ENCODE measurements around the gene ST7. TPM values are rescaled to one million over a fixed set of nuclear protein-coding genes. Genes with fewer than 3 reads are reported as not detected.

The ST7 gene
- polyA plus RNA-seq, 1 donor (not counting 4 experiments of a cell fraction or from before 2014, with no cell fraction given), result 16.9 TPM

DNA sequence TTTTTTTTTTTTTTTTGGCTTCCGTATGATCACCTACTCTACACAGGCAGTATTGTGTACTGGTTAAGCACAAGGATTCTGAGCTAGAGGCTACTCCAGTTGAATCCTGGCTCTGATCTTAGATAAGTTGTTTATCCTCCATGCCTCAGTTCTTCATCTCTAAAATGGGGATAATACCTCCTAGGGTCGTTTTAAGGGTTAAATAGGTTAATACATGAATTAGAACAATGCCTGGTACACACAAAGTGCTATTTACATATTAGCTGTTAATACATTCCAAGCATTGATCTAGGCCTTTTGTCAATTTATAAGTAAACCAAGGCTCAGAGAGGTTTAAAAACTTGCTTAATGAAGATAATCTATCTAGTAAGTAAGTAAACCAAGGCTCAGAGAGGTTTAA, 59.0 kb downstream of the ST7 start:
- DNase-seq (ENCODE audit: low read depth, low spot score), result no peak
- Histone ChIP-seq H3K9ac (ENCODE audit: control insufficient read depth, extremely low read depth, insufficient read depth, low read length) (no peak overlapping the region), H2AFZ (ENCODE audit: control insufficient read depth, low read length) (no peak overlapping the region), H4K20me1 (ENCODE audit: control insufficient read depth, extremely low read depth, insufficient read depth, low read length) (no peaks in the 10 kb centered on the region), H3K79me2 (ENCODE audit: control insufficient read depth, insufficient read depth, low read length) (peaks cover 6% of the 10 kb centered on the region), H3K36me3 (ENCODE audit: control insufficient read depth in 2 of 2, extremely low read depth in 1 of 2, insufficient read depth in 2 of 2, low read length in 2 of 2) (no peaks in the 10 kb centered on the region), H3K4me2 (ENCODE audit: control insufficient read depth, extremely low read depth, insufficient read depth, low read depth, low read length) (no peak overlapping the region), H3K9me1 (ENCODE audit: control insufficient read depth, extremely low read depth, insufficient read depth, low read length) (no peaks in the 10 kb centered on the region), H3K27me3 (ENCODE audit: control insufficient read depth, extremely low read depth, insufficient read depth, low read length) (no peaks in the 10 kb centered on the region), H3K9me3 (ENCODE audit: control insufficient read depth, low read depth, low read length) (no peaks in the 10 kb centered on the region), H3K4me3 (ENCODE audit: control insufficient read depth in 2 of 3, extremely low read depth in 1 of 3, insufficient read depth in 2 of 3, low read depth in 1 of 3, low read length in 3 of 3) (no peak overlapping the region), H3K4me1 (ENCODE audit: control insufficient read depth, extremely low read depth, insufficient read depth, low read length) (peaks cover 24% of the 10 kb centered on the region), H3K27ac (ENCODE audit: control insufficient read depth, insufficient read depth, low read length) (no peak overlapping the region)
- no peak for FAIRE-seq
- dilution Hi-C loops (cut with MboI; ENCODE audit: extremely low pct_ligation_motif_present, low sequenced_read_pairs), result no loop called here
- TF ChIP-seq EZH2 (IDR thresholded peaks at IDR 0.05; ENCODE audit: low read length), result no peak
- no peak for TF ChIP-seq CTCF (optimal IDR thresholded peaks at IDR 0.05 in 1 of 3, IDR thresholded peaks at IDR 0.05 in 1 of 3, conservative IDR thresholded peaks at IDR 0.05 in 1 of 3; ENCODE audit: extremely low read depth in 1 of 3, insufficient read depth in 2 of 3, low read length in 3 of 3)

DNA sequence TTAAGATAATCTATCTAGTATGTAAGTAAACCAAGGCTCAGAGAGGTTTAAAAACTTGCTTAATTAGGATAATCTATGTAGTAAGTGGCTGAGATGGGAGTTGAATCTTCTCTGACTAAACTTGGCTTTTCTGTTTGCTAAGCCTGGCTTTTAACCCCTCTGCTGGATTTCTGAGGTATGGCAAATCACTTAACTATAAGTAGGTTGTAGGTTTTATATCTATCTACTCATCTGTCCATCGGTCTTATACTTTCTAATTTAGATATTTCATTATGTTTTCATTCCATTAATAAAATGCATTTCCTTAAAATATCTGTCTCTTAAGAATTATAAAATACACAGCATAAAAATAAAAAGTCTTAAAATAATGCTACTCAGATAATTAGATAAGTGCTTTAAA, 59.4 kb downstream of the ST7 start:
- H3K4me2 ChIP-seq (ENCODE audit: control insufficient read depth, extremely low read depth, insufficient read depth, low read depth, low read length), result no peak overlapping the region
- no peaks in the 10 kb centered on the region for H3K36me3 ChIP-seq (ENCODE audit: control insufficient read depth in 2 of 2, extremely low read depth in 1 of 2, insufficient read depth in 2 of 2, low read length in 2 of 2)
- dilution Hi-C loops (cut with MboI; ENCODE audit: extremely low pct_ligation_motif_present, low sequenced_read_pairs), result no loop called here
- no peak overlapping the region for H3K4me3 ChIP-seq (ENCODE audit: control insufficient read depth in 2 of 3, extremely low read depth in 1 of 3, insufficient read depth in 2 of 3, low read depth in 1 of 3, low read length in 3 of 3)
- peaks cover 6% of the 10 kb centered on the region for H3K79me2 ChIP-seq (ENCODE audit: control insufficient read depth, insufficient read depth, low read length)
- no peak for TF ChIP-seq EZH2 (IDR thresholded peaks at IDR 0.05; ENCODE audit: low read length)
- peak in 2 of 3 experiments; percentile 38 to 39 for TF ChIP-seq CTCF (optimal IDR thresholded peaks at IDR 0.05 in 1 of 3, IDR thresholded peaks at IDR 0.05 in 1 of 3, conservative IDR thresholded peaks at IDR 0.05 in 1 of 3; ENCODE audit: extremely low read depth in 1 of 3, insufficient read depth in 2 of 3, low read length in 3 of 3)
- no peaks in the 10 kb centered on the region for H3K27me3 ChIP-seq (ENCODE audit: control insufficient read depth, extremely low read depth, insufficient read depth, low read length)
- no peak overlapping the region for H3K27ac ChIP-seq (ENCODE audit: control insufficient read depth, insufficient read depth, low read length)
- H3K9me1 ChIP-seq (ENCODE audit: control insufficient read depth, extremely low read depth, insufficient read depth, low read length), result no peaks in the 10 kb centered on the region
- DNase-seq (ENCODE audit: low read depth, low spot score), result no peak
- FAIRE-seq, result no peak
- H3K9ac ChIP-seq (ENCODE audit: control insufficient read depth, extremely low read depth, insufficient read depth, low read length), result no peak overlapping the region
- no peaks in the 10 kb centered on the region for H3K9me3 ChIP-seq (ENCODE audit: control insufficient read depth, low read depth, low read length)
- no peaks in the 10 kb centered on the region for H4K20me1 ChIP-seq (ENCODE audit: control insufficient read depth, extremely low read depth, insufficient read depth, low read length)
- no peak overlapping the region for H2AFZ ChIP-seq (ENCODE audit: control insufficient read depth, low read length)
- peaks cover 25% of the 10 kb centered on the region for H3K4me1 ChIP-seq (ENCODE audit: control insufficient read depth, extremely low read depth, insufficient read depth, low read length)
